Thymus (tissue), 11 donors: ENCODE data around the gene SH3PXD2B. TPM values are rescaled to one million over a fixed set of nuclear protein-coding genes. Genes with fewer than 3 reads are reported as not detected.

Experiments
- DNase-seq, 9 donors: peaks; one replicate each; pipeline ENCODE4 v3.0.0-alpha.2; 2013; ENCODE audit warnings: low spot score in 9 of 9, low read depth in 6 of 9, missing footprints in 1 of 9
- H3K27ac ChIP-seq, 2 donors: one replicate each; pipeline ENCODE4 v1.5.1; 2013; ENCODE audit warnings: control low read depth in 1 of 2, low read depth in 1 of 2, low read length in 1 of 2, mild to moderate bottlenecking in 1 of 2, moderate library complexity in 1 of 2
- H3K27me3 ChIP-seq, 2 donors: one replicate each; pipeline ENCODE4 v1.5.1; 2013; ENCODE audit warnings: low read length in 1 of 2; ENCODE audit not compliant: control insufficient read depth in 2 of 2, insufficient read depth in 1 of 2
- H3K36me3 ChIP-seq, 2 donors: one replicate each; pipeline ENCODE4 v1.5.1; 2013; ENCODE audit warnings: low read length in 1 of 2, mild to moderate bottlenecking in 1 of 2, moderate library complexity in 1 of 2; ENCODE audit not compliant: control insufficient read depth in 2 of 2, insufficient read depth in 2 of 2
- H3K4me1 ChIP-seq, 2 donors: one replicate each; pipeline ENCODE4 v1.5.1; 2013; ENCODE audit warnings: low read length in 2 of 2; ENCODE audit not compliant: control insufficient read depth in 2 of 2, insufficient read depth in 2 of 2
- H3K4me3 ChIP-seq, 2 donors: one replicate each; pipeline ENCODE4 v1.5.1; 2013; ENCODE audit warnings: low read length in 2 of 2, control low read depth in 1 of 2, mild to moderate bottlenecking in 1 of 2
- H3K9me3 ChIP-seq, 2 donors: one replicate each; pipeline ENCODE4 v1.5.1; 2013; ENCODE audit warnings: low read length in 1 of 2, mild to moderate bottlenecking in 1 of 2; ENCODE audit not compliant: control insufficient read depth in 2 of 2, insufficient read depth in 1 of 2
- WGBS: extraction: QIAGEN DNeasy Blood & Tissue Kit; methylation state at CpG from one replicate; pipeline ENCODE4 v1.1.7; 2013; 5-methylcytosine and 5-hydroxymethylcytosine counted together
- polyA plus RNA-seq: library from polyadenylated mRNA; stranded (reverse); fragments of 200-250 nt; gene quantifications from one replicate; pipeline ENCODE4 v1.2.3, GENCODE V29; 2013
- total RNA-seq: library from RNA; stranded (reverse); fragments of 120-200 nt; gene quantifications from one replicate; pipeline ENCODE4 v1.2.4, GENCODE V29; 2013
- donor health status: healthy.

SH3PXD2B gene
- total and polyA plus RNA-seq, 2 donors, result 3.2 to 7.3 TPM

GRCh38 chr5:172488221-172488620, 33.9 kb upstream of the SH3PXD2B start:
- Histone ChIP-seq H3K27ac (no peak overlapping the region), H3K9me3 (peaks cover 0 to 4% of the 10 kb centered on the region in 2 donors), H3K27me3 (no peaks in the 10 kb centered on the region), H3K36me3 (no peaks in the 10 kb centered on the region), H3K4me1 (no peaks in the 10 kb centered on the region), H3K4me3 (no peak overlapping the region)
- no peak for DNase-seq
- 94% methylated on average over 14 of the region's 14 CpGs for WGBS

- H3K27me3 ChIP-seq, result no peaks in the 10 kb centered on the region
- H3K4me3 ChIP-seq, result no peak overlapping the region
- no peak for DNase-seq
- H3K4me1 ChIP-seq, result no peaks in the 10 kb centered on the region
- 95% methylated on average over 9 of the region's 9 CpGs for WGBS
- H3K36me3 ChIP-seq, result no peaks in the 10 kb centered on the region
- H3K27ac ChIP-seq, result no peak overlapping the region
- peaks cover 0 to 5% of the 10 kb centered on the region in 2 donors for H3K9me3 ChIP-seq
Measured at GRCh38 chr5:172487671-172488070, 33.3 kb upstream of the SH3PXD2B start.

GRCh38 chr5:172486912-172487311, 32.6 kb upstream of the SH3PXD2B start:
- 97% methylated on average over 5 of the region's 5 CpGs for WGBS
- no peak overlapping the region for H3K4me3 ChIP-seq

GRCh38 chr5:172486451-172486850, 32.1 kb upstream of the SH3PXD2B start:
- Histone ChIP-seq H3K4me3 (no peak overlapping the region), H3K36me3 (no peaks in the 10 kb centered on the region), H3K27me3 (no peaks in the 10 kb centered on the region), H3K4me1 (no peaks in the 10 kb centered on the region), H3K9me3 (peaks cover 0 to 5% of the 10 kb centered on the region in 2 donors), H3K27ac (no peak overlapping the region)
- WGBS, result 91% methylated on average over 12 of the region's 12 CpGs
- no peak for DNase-seq

More at GRCh38 chr5:172486912-172487311, 32.6 kb upstream of the SH3PXD2B start:
- Histone ChIP-seq H3K4me1 (no peaks in the 10 kb centered on the region), H3K36me3 (no peaks in the 10 kb centered on the region), H3K9me3 (peaks cover 0 to 5% of the 10 kb centered on the region in 2 donors), H3K27me3 (no peaks in the 10 kb centered on the region), H3K27ac (no peak overlapping the region)
- DNase-seq, result no peak

GRCh38 chr5:172485511-172486202, 31.3 kb upstream of the SH3PXD2B start:
- 95% methylated on average over 3 of the region's 3 CpGs for WGBS
- H3K27me3 ChIP-seq, result no peaks in the 10 kb centered on the region
- no peak overlapping the region for H3K4me3 ChIP-seq
- H3K27ac ChIP-seq, result no peak overlapping the region
- no peaks in the 10 kb centered on the region for H3K4me1 ChIP-seq
- no peak for DNase-seq
- H3K9me3 ChIP-seq, result peaks cover 0 to 5% of the 10 kb centered on the region in 2 donors
- H3K36me3 ChIP-seq, result no peaks in the 10 kb centered on the region

GRCh38 chr5:172484664-172485063, 30.3 kb upstream of the SH3PXD2B start:
- Histone ChIP-seq H3K4me3 (no peak overlapping the region), H3K27ac (no peak overlapping the region), H3K36me3 (no peaks in the 10 kb centered on the region), H3K27me3 (no peaks in the 10 kb centered on the region), H3K4me1 (no peaks in the 10 kb centered on the region), H3K9me3 (peaks cover 0 to 5% of the 10 kb centered on the region in 2 donors)
- 83% methylated on average over 9 of the region's 9 CpGs for WGBS
- DNase-seq, result no peak

- Histone ChIP-seq H3K9me3 (peaks cover 0 to 5% of the 10 kb centered on the region in 2 donors), H3K36me3 (no peaks in the 10 kb centered on the region), H3K27ac (no peak overlapping the region), H3K27me3 (no peaks in the 10 kb centered on the region), H3K4me1 (no peaks in the 10 kb centered on the region), H3K4me3 (no peak overlapping the region)
- no peak for DNase-seq
- WGBS, result 92% methylated on average over 15 of the region's 15 CpGs
Measured at GRCh38 chr5:172482156-172483020, 28.1 kb upstream of the SH3PXD2B start.

- H3K9me3 ChIP-seq, result peaks cover 0 to 5% of the 10 kb centered on the region in 2 donors
- H3K27me3 ChIP-seq, result no peaks in the 10 kb centered on the region
- H3K27ac ChIP-seq, result no peak overlapping the region
- no peaks in the 10 kb centered on the region for H3K36me3 ChIP-seq
- no peak overlapping the region for H3K4me3 ChIP-seq
- WGBS, result 92% methylated on average over 10 of the region's 10 CpGs
- DNase-seq, result no peak
- no peaks in the 10 kb centered on the region for H3K4me1 ChIP-seq
Measured at GRCh38 chr5:172481011-172481800, 26.9 kb upstream of the SH3PXD2B start.

- H3K4me1 ChIP-seq, result no peaks in the 10 kb centered on the region
- H3K36me3 ChIP-seq, result no peaks in the 10 kb centered on the region
- no peak overlapping the region for H3K27ac ChIP-seq
- no peak overlapping the region for H3K4me3 ChIP-seq
- DNase-seq, result no peak
- no peaks in the 10 kb centered on the region for H3K27me3 ChIP-seq
- WGBS, result 98% methylated on average over 5 of the region's 5 CpGs
- peaks cover 0 to 5% of the 10 kb centered on the region in 2 donors for H3K9me3 ChIP-seq
Measured at GRCh38 chr5:172479784-172480115, 25.4 kb upstream of the SH3PXD2B start.
